SK-N-SH treated with all-trans-retinoic acid at 6 μM for 48 hours (cell line): Measurements from ENCODE around the gene SAA1.

ENCODE experiments used
- ARNTL ChIP-seq: fragments of 450-650 bp; formaldehyde crosslinking; IDR thresholded peaks from 2 replicates; pipeline ENCODE4 v1.5.0; 2020; ENCODE audit warnings: low read depth, mild to moderate bottlenecking, moderate library complexity, borderline replicate concordance
- BACH2 ChIP-seq: fragments of 250-450 bp; sonication (Bioruptor Pico); IDR thresholded peaks from 2 replicates; pipeline ENCODE4 v1.9.0; 2021; ENCODE audit warnings: mild to moderate bottlenecking, borderline replicate concordance
- ESRRG ChIP-seq: fragments of 250-450 bp; sonication (Bioruptor Pico); IDR thresholded peaks from 2 replicates; pipeline ENCODE4 v1.6.1; 2021; ENCODE audit warnings: mild to moderate bottlenecking
- GLIS3 ChIP-seq: fragments of 250-450 bp; sonication (Bioruptor Pico); IDR thresholded peaks from 2 replicates; pipeline ENCODE4 v1.5.0; 2020; ENCODE audit warnings: mild to moderate bottlenecking, moderate library complexity
- ISL1 ChIP-seq: fragments of 250-450 bp; sonication (Bioruptor Pico); IDR thresholded peaks from 2 replicates; pipeline ENCODE4 v2.1.2; 2022; ENCODE audit warnings: mild to moderate bottlenecking, moderate library complexity
- RARB ChIP-seq: fragments of 250-450 bp; sonication (Bioruptor Pico); IDR thresholded peaks from 2 replicates; pipeline ENCODE4 v1.8.0; 2021; ENCODE audit warnings: mild to moderate bottlenecking, moderate library complexity
- SNAI2 ChIP-seq: fragments of 250-450 bp; sonication (Bioruptor Pico); IDR thresholded peaks from 2 replicates; pipeline ENCODE4 v1.5.0; 2020; ENCODE audit warnings: mild to moderate bottlenecking, moderate library complexity
- TCF4 ChIP-seq: fragments of 250-450 bp; sonication (Bioruptor Pico); IDR thresholded peaks from 2 replicates; pipeline ENCODE4 v1.8.0; 2021; ENCODE audit warnings: mild to moderate bottlenecking, moderate library complexity, borderline replicate concordance
- TOX ChIP-seq: fragments of 250-450 bp; sonication (Bioruptor Pico); IDR thresholded peaks from 2 replicates; pipeline ENCODE4 v1.8.0; 2021; ENCODE audit warnings: mild to moderate bottlenecking, moderate library complexity, borderline replicate concordance
- ZC3H10 ChIP-seq: fragments of 250-450 bp; sonication (Bioruptor Pico); IDR thresholded peaks from 2 replicates; pipeline ENCODE4 v1.5.1; 2021; ENCODE audit warnings: mild to moderate bottlenecking, moderate library complexity
- ZFP3 ChIP-seq: fragments of 250-450 bp; sonication (Bioruptor Pico); IDR thresholded peaks from 2 replicates; pipeline ENCODE4 v1.5.0; 2020; ENCODE audit warnings: mild to moderate bottlenecking, moderate library complexity
- TF ChIP-seq, protein P1 (sequence below): fragments of 250-450 bp; sonication (Bioruptor Pico); IDR thresholded peaks from 2 replicates; pipeline ENCODE4 v1.8.0; 2020; ENCODE audit warnings: mild to moderate bottlenecking, moderate library complexity, borderline replicate concordance
- TF ChIP-seq, protein P2 (sequence below): fragments of 250-450 bp; sonication (Bioruptor Pico); IDR thresholded peaks from 2 replicates; pipeline ENCODE4 v1.5.1; 2021; ENCODE audit warnings: mild to moderate bottlenecking, moderate library complexity
- TF ChIP-seq, protein P3 (sequence below): fragments of 250-450 bp; sonication (Bioruptor Pico); IDR thresholded peaks from 2 replicates; pipeline ENCODE4 v1.5.1; 2020; ENCODE audit warnings: low read depth, mild to moderate bottlenecking, moderate library complexity

DNA sequence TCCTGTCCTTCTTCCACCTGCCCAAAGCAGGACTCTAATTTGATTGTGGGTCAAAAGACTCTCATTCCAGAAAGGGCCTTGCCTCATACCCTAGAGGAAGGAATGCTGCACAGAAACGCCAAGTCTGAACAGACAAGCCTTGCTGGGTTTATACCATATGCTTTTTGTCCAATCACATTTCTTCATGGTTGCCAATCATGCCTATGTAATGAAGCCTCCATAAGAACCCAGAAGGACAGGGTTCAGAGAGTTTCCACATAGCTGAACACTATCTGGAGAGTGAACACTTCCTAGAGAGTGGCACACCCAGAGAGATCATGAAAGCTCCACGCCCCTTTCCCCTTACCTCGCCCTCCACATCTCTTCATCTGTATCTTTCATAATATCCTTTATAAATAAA, 12.8 kb upstream of the SAA1 start:
- no peak for TF ChIP-seq ARNTL (CRISPR knock-in tag)
- no peak for TF ChIP-seq SNAI2
- no peak for TF ChIP-seq RARB (CRISPR knock-in tag)
- TF ChIP-seq, protein P1, sequence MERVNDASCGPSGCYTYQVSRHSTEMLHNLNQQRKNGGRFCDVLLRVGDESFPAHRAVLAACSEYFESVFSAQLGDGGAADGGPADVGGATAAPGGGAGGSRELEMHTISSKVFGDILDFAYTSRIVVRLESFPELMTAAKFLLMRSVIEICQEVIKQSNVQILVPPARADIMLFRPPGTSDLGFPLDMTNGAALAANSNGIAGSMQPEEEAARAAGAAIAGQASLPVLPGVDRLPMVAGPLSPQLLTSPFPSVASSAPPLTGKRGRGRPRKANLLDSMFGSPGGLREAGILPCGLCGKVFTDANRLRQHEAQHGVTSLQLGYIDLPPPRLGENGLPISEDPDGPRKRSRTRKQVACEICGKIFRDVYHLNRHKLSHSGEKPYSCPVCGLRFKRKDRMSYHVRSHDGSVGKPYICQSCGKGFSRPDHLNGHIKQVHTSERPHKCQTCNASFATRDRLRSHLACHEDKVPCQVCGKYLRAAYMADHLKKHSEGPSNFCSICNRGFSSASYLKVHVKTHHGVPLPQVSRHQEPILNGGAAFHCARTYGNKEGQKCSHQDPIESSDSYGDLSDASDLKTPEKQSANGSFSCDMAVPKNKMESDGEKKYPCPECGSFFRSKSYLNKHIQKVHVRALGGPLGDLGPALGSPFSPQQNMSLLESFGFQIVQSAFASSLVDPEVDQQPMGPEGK (CRISPR knock-in tag): no peak
- no peak for TF ChIP-seq TOX (CRISPR knock-in tag)
- TF ChIP-seq GLIS3: no peak
- TF ChIP-seq, protein P2, sequence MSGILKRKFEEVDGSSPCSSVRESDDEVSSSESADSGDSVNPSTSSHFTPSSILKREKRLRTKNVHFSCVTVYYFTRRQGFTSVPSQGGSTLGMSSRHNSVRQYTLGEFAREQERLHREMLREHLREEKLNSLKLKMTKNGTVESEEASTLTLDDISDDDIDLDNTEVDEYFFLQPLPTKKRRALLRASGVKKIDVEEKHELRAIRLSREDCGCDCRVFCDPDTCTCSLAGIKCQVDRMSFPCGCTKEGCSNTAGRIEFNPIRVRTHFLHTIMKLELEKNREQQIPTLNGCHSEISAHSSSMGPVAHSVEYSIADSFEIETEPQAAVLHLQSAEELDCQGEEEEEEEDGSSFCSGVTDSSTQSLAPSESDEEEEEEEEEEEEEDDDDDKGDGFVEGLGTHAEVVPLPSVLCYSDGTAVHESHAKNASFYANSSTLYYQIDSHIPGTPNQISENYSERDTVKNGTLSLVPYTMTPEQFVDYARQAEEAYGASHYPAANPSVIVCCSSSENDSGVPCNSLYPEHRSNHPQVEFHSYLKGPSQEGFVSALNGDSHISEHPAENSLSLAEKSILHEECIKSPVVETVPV (CRISPR knock-in tag): no peak
- no peak for TF ChIP-seq TCF4 (CRISPR knock-in tag)
- TF ChIP-seq, protein P3, sequence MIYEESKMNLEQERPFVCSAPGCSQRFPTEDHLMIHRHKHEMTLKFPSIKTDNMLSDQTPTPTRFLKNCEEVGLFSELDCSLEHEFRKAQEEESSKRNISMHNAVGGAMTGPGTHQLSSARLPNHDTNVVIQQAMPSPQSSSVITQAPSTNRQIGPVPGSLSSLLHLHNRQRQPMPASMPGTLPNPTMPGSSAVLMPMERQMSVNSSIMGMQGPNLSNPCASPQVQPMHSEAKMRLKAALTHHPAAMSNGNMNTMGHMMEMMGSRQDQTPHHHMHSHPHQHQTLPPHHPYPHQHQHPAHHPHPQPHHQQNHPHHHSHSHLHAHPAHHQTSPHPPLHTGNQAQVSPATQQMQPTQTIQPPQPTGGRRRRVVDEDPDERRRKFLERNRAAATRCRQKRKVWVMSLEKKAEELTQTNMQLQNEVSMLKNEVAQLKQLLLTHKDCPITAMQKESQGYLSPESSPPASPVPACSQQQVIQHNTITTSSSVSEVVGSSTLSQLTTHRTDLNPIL (CRISPR knock-in tag): no peak
- no peak for TF ChIP-seq ISL1 (CRISPR knock-in tag)
- no peak for TF ChIP-seq ESRRG
- no peak for TF ChIP-seq ZC3H10 (CRISPR knock-in tag)
- no peak for TF ChIP-seq BACH2 (CRISPR knock-in tag)
- no peak for TF ChIP-seq ZFP3
